GM10266 (cell line): ENCODE data around the gene FCN3.

Experiments
- DNase-seq: peaks from one replicate; pipeline ENCODE4 v3.0.0; 2012; ENCODE audit errors: extremely low spot score
- TF ChIP-seq, protein P1 (sequence below): IDR thresholded peaks from 2 replicates; pipeline ENCODE4 v1.5.1; 2012; ENCODE audit warnings: mild to moderate bottlenecking, low read depth; ENCODE audit not compliant: control insufficient read depth, insufficient read depth; ENCODE audit errors: missing control alignments

FCN3 gene

GRCh38 chr1:27342391-27342777, 32.2 kb downstream of the FCN3 start:
- peak; percentile 48 for DNase-seq
- TF ChIP-seq, protein P1, sequence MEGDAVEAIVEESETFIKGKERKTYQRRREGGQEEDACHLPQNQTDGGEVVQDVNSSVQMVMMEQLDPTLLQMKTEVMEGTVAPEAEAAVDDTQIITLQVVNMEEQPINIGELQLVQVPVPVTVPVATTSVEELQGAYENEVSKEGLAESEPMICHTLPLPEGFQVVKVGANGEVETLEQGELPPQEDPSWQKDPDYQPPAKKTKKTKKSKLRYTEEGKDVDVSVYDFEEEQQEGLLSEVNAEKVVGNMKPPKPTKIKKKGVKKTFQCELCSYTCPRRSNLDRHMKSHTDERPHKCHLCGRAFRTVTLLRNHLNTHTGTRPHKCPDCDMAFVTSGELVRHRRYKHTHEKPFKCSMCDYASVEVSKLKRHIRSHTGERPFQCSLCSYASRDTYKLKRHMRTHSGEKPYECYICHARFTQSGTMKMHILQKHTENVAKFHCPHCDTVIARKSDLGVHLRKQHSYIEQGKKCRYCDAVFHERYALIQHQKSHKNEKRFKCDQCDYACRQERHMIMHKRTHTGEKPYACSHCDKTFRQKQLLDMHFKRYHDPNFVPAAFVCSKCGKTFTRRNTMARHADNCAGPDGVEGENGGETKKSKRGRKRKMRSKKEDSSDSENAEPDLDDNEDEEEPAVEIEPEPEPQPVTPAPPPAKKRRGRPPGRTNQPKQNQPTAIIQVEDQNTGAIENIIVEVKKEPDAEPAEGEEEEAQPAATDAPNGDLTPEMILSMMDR = no peak

GRCh38 chr1:27341525-27342252, 32.9 kb downstream of the FCN3 start, which contains the start of gene SYTL1:
Gene SYTL1 (plus strand): TSS chr1:27342022. CDS start chr1:27345335, 3,313 bp downstream.
- TF ChIP-seq, protein P1 = no peak

DNA sequence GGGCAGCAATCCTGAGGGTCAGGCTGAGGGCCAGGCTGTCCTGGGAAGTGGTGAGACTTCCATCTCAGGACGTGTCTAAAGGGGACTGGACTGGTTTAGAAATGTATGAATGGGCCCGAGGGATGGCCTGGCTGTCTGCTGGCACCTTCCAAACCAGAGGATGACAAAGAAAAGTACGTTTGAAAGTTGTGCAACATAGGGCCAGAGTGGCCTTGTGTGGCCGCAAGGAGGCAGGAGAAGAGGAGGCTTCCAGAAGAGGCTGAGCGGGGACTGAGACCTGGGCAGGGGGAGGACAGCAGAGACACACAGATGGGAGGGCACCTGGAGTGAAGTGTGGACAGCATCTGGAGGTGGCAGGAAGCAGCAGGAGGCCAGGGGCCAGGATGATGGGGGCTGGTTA, 35.4 kb downstream of the FCN3 start:
- DNase-seq = no peak
- TF ChIP-seq, protein P1 = no peak

More at GRCh38 chr1:27341525-27342252, 32.9 kb downstream of the FCN3 start, which contains the start of gene SYTL1:
- DNase-seq = peak; percentile 81

GRCh38 chr1:27338751-27339150, 35.9 kb downstream of the FCN3 start:
- no peak for DNase-seq
- TF ChIP-seq, protein P1 = no peak

DNA sequence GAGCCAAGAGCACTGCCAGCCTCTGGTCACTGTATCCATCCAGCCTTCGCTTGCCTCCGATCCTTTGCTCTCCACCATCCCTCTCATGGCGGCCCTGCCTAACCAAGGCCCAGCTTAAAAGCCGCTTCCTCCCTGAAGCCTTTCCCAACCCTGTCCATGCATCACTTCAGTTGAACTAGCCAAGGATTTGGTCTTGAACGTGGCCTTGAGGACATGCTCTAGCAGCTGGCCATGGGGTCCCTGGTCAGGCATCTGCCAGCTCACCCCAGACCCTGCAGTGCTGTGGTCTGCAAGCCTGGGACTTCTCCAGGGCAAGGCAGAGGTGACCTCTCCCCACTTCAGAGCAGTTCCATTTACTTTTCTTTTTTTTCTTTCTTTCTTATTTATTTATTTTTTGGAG, 37.9 kb downstream of the FCN3 start:
- DNase-seq = no peak
- TF ChIP-seq, protein P1 = no peak

DNA sequence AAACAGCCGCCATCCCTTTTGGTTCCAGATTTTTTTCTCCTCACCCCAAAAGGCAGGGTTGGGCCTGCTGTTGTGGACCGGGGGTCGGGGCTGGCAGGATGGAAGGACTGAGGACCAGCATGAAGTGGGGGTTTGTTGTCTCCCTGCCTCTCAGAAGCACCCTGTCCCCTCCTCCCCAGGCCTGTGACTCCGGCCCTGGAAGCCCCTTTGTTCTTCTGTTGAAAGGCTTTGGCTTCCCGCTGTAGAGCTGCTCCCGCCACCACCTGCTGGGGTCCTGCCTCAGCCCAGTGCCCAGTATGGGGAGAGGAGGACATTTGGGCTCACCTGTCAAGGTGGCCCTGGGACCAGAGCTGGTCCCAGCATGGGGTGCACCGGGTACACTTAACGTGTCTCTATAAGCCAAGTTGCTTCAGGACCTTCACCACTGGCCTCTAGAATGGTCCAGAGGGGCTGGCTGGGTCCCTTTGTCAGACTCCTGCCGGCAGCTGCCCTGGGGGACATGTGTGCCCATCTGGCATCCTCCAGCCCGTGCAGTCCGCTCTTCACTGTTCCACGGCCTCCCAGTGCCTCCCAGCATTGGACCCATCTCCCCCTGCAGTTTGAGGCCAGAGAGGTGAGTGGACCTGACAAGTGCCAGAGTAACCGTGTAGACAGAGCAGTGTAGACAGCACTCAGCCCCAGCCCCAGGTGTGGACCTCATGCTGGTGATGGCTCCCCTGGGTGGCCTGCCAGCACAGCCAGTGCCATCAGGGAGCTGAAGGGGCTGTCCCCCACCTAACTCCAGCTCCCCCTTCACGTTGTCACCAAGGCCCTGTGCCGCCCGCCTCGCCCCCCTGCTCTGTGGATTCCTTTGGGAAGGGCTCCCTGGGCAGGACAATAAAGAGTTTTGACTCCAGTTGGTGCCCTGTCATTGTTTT, 38.9 kb downstream of the FCN3 start:
- no peak for DNase-seq
- TF ChIP-seq, protein P1 = no peak
